ENCODE data around the gene SLC16A3.

Gene SLC16A3

DNA sequence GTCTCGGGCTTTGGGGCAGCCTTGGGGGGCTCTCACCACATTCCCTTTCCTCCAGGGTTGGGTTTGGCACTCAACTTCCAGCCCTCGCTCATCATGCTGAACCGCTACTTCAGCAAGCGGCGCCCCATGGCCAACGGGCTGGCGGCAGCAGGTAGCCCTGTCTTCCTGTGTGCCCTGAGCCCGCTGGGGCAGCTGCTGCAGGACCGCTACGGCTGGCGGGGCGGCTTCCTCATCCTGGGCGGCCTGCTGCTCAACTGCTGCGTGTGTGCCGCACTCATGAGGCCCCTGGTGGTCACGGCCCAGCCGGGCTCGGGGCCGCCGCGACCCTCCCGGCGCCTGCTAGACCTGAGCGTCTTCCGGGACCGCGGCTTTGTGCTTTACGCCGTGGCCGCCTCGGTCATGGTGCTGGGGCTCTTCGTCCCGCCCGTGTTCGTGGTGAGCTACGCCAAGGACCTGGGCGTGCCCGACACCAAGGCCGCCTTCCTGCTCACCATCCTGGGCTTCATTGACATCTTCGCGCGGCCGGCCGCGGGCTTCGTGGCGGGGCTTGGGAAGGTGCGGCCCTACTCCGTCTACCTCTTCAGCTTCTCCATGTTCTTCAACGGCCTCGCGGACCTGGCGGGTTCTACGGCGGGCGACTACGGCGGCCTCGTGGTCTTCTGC lies 8.4 kb downstream of the SLC16A3 start:
- no peak for DNase-seq

DNA sequence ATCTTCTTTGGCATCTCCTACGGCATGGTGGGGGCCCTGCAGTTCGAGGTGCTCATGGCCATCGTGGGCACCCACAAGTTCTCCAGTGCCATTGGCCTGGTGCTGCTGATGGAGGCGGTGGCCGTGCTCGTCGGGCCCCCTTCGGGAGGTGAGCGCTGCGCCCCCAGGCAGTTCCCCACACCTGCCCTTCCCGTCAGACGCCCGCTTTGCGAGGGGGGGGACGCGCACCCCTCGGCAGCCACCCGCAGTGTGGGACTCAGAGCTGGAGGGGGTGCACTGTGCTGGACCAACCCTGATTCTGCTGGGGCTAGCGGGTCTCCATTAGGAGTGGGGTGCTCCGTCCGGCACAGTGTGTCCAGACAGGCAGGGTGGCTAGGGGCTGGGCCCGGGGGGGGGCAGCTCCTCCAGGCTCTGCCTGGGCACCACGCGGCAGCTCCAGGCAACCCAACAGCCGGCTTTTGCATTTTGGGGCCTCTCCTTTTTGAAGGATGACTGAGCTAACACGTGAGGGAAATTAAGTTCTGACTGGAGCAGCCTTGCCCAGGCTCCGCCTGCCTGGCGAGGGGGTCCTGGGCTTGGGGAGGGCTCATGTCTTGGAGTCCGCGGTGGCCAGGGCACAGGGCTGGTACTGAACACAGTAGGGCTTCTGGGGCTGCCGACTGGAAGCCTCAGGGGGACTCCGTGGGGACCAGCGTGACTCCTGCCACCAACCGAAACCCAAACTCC lies 9.1 kb downstream of the SLC16A3 start:
- no peak for DNase-seq

DNA sequence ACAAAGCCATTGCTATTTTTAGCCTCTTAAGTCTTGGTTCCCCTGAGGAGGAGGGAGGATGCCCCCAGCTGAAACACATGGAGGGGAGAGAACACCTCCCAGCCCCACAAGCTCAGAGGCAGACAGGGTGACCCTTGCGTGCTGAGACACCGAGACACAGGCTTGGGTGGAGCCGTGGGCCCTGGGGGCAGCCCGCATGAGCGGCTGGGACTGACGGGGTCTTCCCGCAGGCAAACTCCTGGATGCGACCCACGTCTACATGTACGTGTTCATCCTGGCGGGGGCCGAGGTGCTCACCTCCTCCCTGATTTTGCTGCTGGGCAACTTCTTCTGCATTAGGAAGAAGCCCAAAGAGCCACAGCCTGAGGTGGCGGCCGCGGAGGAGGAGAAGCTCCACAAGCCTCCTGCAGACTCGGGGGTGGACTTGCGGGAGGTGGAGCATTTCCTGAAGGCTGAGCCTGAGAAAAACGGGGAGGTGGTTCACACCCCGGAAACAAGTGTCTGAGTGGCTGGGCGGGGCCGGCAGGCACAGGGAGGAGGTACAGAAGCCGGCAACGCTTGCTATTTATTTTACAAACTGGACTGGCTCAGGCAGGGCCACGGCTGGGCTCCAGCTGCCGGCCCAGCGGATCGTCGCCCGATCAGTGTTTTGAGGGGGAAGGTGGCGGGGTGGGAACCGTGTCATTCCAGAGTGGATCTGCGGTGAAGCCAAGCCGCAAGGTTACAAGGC lies 9.8 kb downstream of the SLC16A3 start:
- peak; percentile 85 for DNase-seq

DNA sequence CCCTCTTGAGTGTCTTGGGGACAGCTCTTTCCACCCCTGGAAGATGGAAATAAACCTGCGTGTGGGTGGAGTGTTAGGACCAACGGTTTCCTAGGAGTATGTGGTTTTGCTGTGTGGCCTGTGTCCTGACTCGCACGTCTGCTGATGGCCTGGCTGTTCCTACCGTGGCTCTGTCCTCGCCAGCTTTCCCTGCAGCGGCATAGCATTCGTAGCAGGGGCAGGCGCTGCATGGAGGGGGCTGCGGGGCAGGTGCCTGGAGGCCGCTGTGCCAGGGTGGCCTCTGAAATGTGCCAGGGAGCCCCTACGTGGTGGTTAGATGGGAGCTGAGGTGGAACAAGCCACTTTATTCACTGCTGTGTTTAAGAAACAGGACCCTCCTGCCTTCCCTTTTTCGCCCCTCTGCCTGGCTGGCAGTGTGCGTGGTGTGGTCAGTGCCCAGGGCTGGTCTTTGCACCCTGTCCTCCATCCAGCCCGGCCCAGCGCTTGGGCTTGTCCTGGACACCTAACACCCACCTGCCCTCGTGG lies 10.6 kb downstream of the SLC16A3 start:
- DNase-seq, result no peak

DNA sequence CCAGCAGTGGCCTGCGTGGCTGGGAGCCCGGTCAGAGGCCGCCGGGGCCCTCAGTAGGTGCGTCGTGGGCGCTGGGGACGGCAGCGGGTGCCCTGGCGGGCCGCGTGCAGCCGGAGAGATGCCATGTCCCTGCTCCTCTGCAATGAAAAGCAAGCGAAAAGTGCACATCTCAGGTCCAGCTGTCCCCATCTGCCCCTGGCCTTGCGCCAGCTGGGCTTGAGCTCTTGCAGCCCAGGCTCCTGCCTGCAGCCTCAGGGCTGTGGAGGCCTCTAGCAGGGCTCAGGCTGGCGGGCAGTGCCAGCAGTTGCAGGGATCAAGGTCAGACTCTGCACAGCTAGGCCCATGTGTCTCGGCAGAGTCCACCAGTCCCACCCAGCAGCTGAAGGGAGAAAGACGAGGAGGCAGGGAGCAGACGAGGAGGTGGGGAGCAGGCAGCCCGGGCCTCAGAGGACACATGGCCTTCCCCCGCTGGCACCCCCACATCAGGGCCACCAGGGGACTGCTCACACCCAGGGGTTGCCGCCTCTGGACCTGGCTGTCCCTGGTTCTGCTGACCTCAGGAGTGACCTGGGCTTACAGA lies 11.2 kb downstream of the SLC16A3 start:
- DNase-seq, result no peak

DNA sequence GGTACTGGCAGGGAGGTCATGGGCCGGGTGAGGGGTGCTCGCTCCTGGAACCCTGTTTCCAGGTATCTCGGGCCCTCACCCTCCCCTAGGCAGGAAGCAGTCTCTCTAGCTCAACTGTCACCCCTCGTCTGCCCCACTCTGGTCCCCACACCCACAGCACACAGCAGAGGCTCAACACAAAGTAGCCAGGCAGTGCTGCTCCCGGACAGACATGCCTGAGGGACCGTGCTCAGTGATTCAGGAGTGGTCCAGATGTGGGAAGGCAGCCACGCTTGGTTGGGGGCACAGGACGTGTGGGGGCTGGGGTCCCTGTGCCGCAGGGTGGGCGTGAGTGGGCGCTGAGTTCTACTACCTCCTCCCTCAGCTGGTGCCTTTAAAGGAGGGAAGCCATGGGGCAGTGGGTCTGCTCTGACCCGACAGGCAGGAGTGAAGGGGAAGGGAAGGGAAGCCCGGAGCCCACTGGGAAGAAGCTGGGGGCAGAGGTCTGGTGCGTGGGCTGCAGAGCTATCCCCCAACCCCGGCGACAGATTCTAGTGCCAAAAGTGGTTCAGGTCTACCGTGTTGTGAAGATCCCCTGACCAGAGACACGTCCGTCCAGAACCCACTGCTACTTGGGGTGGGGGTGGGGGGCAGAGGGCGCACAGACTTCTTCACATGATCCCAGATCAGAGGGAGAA lies 11.8 kb downstream of the SLC16A3 start:
- DNase-seq, result no peak

DNA sequence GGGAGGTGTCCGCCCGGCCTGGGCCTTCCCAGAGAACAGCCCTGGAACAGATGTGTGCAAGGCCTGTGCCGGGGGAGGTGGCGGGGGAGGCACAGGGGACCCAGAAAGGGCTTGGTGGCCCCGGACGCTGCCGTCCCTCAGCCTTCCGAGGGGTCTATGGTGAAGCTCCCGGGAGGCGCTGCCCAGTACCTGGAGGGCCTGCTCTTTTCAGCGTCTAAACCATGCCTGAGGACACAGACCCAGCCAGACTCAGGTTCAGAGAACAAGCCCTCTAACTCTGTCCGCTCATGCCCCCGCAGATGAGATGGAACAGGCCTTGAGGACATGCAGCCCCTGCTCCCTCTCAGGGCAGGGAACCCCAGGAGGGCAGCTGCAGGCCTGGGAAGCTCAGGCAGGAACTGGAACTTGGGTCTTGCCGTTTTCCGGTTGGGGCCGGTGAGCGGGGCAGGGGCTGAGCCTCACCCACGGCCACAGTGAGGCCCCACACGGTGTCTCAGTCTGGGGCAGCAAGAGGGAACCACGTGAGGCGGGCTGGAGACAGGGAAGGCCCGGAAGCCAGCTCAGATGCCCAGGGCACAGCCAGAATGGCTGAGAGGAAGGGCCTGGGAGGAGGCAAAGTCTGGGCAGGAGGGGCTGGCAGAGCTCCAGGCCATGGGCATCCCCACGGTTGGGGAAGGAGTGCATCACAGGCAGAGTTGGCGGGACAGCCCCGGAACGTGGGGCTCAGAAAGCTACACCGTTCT lies 12.5 kb downstream of the SLC16A3 start:
- no peak for DNase-seq

DNA sequence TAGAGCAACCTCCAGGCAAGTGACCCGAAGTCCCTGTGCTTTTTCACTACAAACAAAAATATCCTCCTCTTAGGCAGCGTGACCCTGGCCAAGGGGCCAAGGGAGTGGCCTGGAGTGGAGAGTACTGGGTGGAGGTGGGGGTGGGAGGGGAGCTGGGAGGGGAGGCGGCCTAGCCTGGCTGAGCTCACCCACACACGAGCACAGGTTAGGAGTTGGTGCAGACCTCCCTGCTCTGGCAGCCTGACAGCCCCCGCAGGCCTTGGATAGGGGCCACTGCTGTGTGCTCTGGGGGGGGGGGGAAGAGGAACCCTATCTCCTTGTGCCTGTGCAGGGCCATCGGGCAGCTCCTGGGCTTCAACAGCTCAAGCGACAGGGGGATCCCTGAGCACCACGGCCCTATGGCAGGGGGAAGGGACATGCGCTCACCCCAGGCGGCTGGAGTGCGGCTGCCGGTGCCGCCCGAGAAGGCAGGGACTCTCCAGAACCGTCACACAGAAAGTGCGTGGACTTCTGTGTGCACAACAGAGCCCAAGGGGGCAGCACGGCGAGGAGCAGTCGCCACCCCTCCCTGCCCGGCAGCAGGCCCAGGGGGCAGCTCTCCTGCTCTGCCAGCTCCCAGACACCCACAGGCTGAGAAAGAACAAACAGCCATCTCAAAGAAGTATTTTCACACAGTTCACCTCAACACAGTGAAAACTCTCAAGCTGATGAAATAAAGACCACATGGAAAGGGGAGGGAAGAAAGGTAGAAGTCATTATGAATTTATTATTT lies 13.3 kb downstream of the SLC16A3 start:
- DNase-seq, result no peak

DNA sequence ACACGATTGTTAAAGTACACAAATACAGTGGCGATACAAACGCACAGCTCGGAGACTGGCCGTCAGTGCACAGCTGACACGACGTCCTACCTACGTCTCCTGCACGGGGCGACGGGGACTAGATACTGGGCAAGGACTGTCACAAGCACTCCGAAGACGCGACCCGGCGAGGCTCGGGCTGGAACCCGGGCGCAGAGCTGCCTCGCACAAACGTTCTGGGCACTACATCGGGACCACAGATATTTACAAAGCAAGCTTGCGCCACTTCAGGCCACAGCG lies 13.8 kb downstream of the SLC16A3 start:
- DNase-seq, result no peak

DNA sequence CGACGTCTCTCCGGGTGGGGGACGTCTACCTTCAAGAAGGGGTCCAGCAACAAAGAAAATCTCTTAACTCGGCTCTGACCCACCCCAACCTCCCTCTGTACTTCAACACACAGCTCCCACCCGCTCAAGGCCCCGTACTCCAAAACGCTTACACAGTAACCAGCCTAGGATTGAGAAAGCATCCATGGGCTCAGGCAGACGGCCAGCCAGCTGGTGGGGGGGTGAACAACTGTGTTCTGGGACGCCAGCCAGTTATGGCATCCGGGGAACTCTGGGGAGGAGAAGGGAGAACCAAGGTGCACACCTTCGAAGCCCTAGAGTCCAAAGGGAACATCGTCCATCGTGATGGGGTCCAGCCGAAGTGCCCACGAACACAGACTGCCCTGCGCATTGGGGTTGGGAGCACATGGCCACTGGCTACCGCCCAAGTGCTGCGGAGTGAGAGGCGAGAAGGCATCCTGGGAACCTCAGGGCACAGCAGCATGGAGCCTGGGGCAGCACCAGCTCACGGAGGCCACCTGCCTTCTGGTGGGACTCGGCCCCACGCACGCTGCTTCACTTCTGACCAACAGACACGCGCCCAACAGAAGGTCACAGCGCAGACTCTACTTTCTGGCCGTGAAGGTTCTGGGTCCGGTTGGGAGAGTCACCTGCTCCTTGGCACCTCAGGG lies 14.3 kb downstream of the SLC16A3 start:
- no peak for DNase-seq

DNA sequence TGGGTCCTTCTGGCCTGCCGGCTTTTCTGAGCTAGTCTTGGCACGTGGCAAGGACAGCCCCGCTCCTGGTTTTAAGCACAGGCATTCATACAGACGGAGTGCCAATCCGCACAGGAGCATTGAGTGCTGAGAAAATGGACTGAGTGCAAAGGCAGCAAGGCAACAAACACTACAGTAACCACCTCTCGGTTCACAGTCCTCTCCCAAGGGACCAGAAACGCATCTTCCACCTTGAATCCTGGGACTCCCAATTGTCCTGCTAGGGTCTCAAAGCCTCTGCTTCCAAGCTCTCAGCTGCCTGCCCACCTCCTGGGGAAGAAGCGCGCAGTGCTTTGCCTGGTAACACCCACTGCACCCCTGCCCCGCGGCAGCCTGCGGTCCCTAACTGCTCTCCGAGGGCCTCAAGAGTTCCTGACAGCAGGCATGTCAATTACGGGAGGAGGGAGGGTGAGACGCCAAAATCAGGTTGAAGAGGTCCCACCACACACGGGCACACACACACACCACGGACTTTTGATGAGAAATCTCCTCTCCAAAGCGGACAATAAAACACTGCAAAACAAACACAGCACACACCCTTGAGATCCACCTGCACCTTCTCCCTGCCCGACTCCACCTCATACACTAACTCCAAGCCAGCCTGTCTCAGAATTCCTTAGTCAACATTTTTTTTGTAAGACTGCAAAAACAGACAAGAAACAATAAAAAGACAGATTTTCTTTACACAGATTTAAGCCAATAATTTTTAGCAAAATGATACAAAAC lies 15.0 kb downstream of the SLC16A3 start:
- DNase-seq, result no peak

DNA sequence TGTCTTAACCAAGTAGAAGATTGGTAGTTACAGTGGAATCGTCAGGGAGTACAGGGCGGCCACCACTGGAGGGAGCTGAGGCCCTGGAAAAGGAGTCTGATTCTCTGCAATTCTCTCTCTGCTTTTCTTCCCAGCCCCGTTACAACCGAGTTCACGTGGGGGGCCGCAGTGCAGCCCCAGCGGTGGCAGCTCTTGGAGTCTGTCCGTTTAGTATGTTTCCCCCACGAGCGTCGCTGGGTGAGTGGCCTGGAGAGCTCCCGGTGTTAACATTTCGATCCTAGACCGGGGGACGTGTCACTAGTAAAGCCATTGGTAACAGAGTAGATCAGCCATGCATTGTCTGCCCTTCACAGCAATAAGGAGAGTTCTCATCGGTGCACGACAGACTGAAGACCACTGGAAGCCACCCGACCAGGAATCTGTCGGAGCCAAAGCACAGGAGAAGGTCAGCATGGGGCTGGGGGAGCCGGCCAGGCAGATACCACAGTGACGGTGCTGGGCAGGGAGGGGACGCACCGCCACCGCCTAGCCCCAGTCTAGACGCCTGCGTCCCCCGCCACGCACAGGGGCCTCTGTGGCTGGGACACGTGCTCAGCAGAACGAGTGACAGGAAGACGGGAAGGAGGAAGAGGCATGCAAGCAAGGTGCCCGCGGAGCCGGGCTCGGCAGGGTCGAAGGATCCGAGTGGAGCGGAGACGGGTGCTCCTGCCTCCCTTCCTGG lies 15.7 kb downstream of the SLC16A3 start:
- no peak for DNase-seq

DNA sequence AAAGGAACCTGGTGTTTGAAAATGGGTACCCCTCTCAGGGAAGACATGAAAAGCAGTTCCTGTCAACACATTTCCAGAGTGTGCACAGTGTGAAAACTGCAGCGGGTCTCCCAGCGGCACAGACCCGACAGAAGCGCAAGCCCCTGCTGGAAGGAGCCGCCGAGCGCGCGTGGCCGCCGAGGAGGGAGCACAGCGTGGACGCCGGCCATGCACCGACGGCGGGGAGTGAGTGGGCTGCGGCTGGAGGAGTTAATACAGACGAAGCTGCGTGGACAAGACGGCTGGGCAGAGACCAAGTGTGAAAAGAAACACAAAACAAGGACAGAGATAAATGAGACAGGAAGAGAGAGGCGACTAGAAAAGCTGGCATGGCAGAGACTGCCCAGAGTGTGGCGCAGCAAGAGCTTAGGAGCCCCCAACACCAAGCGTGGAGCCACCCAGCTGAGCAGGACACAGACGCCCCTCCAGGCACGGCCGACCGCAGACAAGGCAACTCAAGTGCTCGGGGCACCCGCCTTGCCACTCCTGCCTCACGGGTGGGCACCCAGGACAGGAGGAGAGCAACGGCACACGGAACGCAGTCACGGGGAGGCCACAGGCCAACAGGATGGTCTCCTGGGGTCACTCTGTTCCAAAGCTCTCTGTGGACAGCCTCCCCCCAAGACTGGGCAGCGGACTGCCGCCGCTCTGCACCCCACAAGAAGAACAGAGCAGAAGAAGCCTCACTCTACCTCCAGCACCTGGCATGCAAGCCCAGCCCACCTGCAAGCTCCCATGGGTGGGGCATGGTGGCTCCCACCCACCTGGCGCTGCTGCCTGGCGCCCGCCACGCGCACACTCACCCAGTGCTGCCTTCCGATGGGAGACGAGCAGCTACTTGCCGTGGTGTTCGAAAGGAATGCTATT lies 16.5 kb downstream of the SLC16A3 start:
- no peak for DNase-seq

DNA sequence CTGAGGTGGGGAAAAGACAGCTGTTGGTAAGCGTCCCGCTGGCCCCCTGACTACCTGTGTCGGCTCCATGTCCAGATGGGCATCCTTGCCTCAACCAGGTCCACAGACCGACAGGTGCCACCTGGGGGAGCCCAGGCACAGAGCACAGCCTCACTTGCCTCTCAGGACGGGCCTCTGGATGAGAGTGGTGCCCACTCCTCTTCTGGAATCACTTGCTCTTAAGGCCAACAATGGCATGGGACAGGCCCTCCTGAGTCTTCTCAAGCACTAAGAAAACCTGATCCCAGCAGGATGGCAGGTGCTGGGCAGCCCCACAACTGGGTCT lies 17.2 kb downstream of the SLC16A3 start:
- no peak for DNase-seq

DNA sequence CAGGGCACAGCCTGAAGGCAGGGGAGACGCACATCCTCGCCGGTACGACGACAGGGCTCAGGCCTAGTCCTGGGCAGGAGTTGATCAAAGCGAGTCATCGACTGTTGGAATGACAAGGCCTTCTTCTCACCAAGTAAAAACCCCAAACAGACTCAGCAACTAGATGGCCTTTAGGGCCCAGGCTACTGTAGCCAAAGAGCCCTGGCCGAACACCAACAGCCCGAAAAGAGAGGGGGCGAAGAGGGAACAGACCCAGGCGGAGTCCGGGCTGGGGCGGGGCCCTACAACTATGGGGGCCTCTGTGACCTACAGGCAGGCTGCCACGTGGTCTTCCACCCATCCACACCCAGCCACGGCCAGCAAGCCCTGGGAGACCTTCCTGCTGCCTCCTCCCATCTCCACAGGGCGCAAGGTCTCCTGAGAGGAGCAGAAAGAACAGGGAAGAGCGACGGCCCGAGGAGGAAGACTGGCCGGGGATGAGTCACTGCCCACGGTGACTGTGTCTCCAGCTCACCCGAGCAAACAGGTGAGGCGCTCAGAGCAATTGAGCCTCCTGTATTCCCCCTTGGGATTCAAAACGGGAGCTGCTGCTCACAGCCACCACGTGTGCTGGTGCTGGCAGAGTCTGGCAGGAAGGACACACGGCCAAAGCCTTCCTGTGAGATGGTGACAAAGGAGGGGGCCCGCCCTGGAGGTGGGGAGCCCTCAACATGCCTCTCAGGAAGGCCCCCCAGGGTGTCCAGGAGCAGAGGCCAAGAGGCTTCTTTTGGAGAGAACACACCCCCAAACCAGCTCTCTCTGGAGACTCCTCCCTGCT lies 17.7 kb downstream of the SLC16A3 start:
- no peak for DNase-seq

DNA sequence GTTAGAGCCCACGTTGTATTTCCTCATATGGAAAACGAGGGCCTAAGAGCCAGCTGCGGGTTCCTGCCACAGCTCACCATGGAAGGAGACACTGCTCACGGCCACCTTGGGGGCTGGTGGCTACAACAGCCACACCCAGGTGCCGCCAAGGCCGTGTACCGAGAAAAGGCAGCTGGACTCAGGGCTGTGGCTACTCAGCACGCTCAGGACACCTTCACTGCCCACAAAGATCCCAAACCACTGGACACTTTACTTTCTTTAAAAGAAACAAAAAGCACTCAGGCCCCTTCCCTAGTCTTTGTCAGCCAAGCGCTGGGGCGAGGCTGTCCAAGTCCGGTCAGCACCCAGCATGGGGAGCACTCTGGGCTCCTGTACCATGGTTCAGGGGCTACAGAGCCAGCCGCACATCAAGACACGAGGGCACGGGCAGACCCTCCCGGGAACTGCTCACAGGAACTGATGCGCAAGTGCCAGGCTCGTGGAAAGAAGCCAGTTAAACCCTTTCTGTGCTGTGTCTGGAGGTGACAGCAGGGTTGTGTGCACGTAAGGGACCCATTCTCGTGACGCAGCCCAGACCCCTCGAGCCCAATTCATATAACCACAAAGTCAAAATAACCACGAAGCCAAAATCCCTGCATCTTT lies 18.5 kb downstream of the SLC16A3 start:
- no peak for DNase-seq

All from activated CD4-positive, alpha-beta T cell treated with anti-CD3 and anti-CD28 coated beads, Interleukin-2, Interleukin-6, amounts not matched to agents 100 ng/mL and 50 ng/mL, durations not matched to agents 16 hours and 8 hours (primary cell).